Right atrium auricular region (tissue), 2 donors: Measurements from ENCODE around the gene MAT2B. TPM values are rescaled to one million over a fixed set of nuclear protein-coding genes. Genes with fewer than 3 reads are reported as not detected.

ENCODE experiments used
- DNase-seq: peaks from one replicate; pipeline ENCODE4 v3.0.0-alpha.2; 2019; ENCODE audit warnings: low spot score
- H3K27ac ChIP-seq, 2 donors: fragments of 200-600 bp; sonication (generic); 1 replicate in 1 of 2; 2 replicates in 1 of 2; pipeline ENCODE4 v1.5.1; 2016 to 2019
- H3K27me3 ChIP-seq, 2 donors: fragments of 200-600 bp; sonication (generic); one replicate each; pipeline versions ENCODE4 v1.5.1 to v1.6.0; 2017 to 2019
- H3K36me3 ChIP-seq: fragments of 200-600 bp; sonication (generic); one replicate; pipeline ENCODE4 v1.5.1; 2016
- H3K4me1 ChIP-seq, 2 donors: fragments of 200-600 bp; sonication (generic); one replicate each; pipeline versions ENCODE4 v1.5.1 to v1.6.0; 2017 to 2019
- H3K4me3 ChIP-seq, 2 donors: fragments of 200-600 bp; sonication (generic); 1 replicate in 1 of 2; 2 replicates in 1 of 2; pipeline ENCODE4 v1.5.1; 2017 to 2019; ENCODE audit warnings: mild to moderate bottlenecking in 1 of 2, moderate library complexity in 1 of 2
- H3K9me3 ChIP-seq, 2 donors: fragments of 200-600 bp; sonication (generic); one replicate each; pipeline ENCODE4 v1.5.1; 2019
- CTCF ChIP-seq, 2 donors: fragments of 200-600 bp; sonication (generic); IDR thresholded peaks; one replicate each; pipeline ENCODE4 v1.5.1; 2019; ENCODE audit warnings: antibody characterized with exemption in 2 of 2
- total RNA-seq, 2 donors: library from RNA; depleted of rRNA; stranded (reverse); fragments of >200 nt; gene quantifications; one replicate each; pipeline ENCODE4 v1.1.0, GENCODE V29; 2016

Gene MAT2B
- total RNA-seq, 2 donors from 2014 or later: 47.6 to 84.7 TPM

GRCh38 chr5:163561339-163561738 is 55.9 kb downstream of the MAT2B start:
- H3K4me1 ChIP-seq: peaks cover 0 to 13% of the 10 kb centered on the region in 2 donors
- no peak for DNase-seq

GRCh38 chr5:163562071-163562470 is 56.7 kb downstream of the MAT2B start:
- Histone ChIP-seq H3K9me3 (no peaks in the 10 kb centered on the region), H3K4me3 (no peak overlapping the region), H3K27ac (no peak overlapping the region), H3K36me3 (no peaks in the 10 kb centered on the region), H3K27me3 (no peaks in the 10 kb centered on the region), H3K4me1 (peaks cover 0 to 15% of the 10 kb centered on the region in 2 donors)
- DNase-seq: no peak
- TF ChIP-seq CTCF (IDR thresholded peaks at IDR 0.05): no peak

More at GRCh38 chr5:163561339-163561738, 55.9 kb downstream of the MAT2B start:
- no peak for TF ChIP-seq CTCF (IDR thresholded peaks at IDR 0.05)
- H3K9me3 ChIP-seq: no peaks in the 10 kb centered on the region
- no peak overlapping the region for H3K27ac ChIP-seq
- no peaks in the 10 kb centered on the region for H3K36me3 ChIP-seq
- no peak overlapping the region for H3K4me3 ChIP-seq
- H3K27me3 ChIP-seq: no peaks in the 10 kb centered on the region

GRCh38 chr5:163563112-163563511 is 57.7 kb downstream of the MAT2B start:
- DNase-seq: no peak
- H3K27ac ChIP-seq: peak overlapping the region in 1 of 2 donors; percentile 10
- H3K4me1 ChIP-seq: peaks cover 0 to 15% of the 10 kb centered on the region in 2 donors
- H3K36me3 ChIP-seq: no peaks in the 10 kb centered on the region
- H3K27me3 ChIP-seq: no peaks in the 10 kb centered on the region
- TF ChIP-seq CTCF (IDR thresholded peaks at IDR 0.05): no peak
- no peaks in the 10 kb centered on the region for H3K9me3 ChIP-seq
- H3K4me3 ChIP-seq: no peak overlapping the region

GRCh38 chr5:163563880-163564279 is 58.5 kb downstream of the MAT2B start:
- H3K27ac ChIP-seq: no peak overlapping the region
- TF ChIP-seq CTCF (IDR thresholded peaks at IDR 0.05): no peak
- DNase-seq: no peak
- no peaks in the 10 kb centered on the region for H3K27me3 ChIP-seq
- H3K36me3 ChIP-seq: no peaks in the 10 kb centered on the region
- H3K4me1 ChIP-seq: peaks cover 0 to 15% of the 10 kb centered on the region in 2 donors
- H3K9me3 ChIP-seq: no peaks in the 10 kb centered on the region
- H3K4me3 ChIP-seq: no peak overlapping the region

DNA sequence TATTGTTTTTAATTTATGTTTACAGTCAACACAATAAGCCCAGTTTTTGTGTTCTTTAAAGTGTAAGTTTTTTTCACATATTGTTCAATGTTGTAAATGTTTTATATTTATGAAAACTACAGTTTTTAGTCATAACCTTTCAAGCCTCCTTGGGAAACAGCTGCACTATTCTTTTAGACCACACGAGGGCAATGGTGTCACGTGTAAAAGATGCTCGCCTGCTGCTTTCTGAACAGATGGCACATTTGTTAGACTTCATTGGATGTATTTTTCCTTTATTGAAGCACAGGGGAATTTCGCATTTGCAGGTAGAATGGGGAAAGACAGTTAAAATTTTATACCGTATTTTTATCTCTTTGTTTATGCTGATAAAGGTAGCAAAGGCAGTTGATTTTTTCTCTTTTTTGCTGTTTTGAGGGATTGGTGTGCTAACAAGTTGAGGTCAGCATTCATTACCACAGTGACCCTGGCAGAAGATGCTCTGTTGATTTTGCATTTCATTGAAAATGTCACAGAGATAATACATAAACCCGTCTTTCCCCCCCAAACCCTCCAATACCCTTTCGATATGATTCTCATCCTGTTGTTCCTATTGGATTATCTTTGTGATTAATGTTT is 59.0 kb downstream of the MAT2B start:
- no peak overlapping the region for H3K27ac ChIP-seq
- peak; percentile 64 for DNase-seq
- no peaks in the 10 kb centered on the region for H3K9me3 ChIP-seq
- H3K36me3 ChIP-seq: no peaks in the 10 kb centered on the region
- peak; percentile 80 to 90 for TF ChIP-seq CTCF (IDR thresholded peaks at IDR 0.05)
- no peak overlapping the region for H3K4me3 ChIP-seq
- H3K27me3 ChIP-seq: no peaks in the 10 kb centered on the region
- H3K4me1 ChIP-seq: peaks cover 0 to 15% of the 10 kb centered on the region in 2 donors

DNA sequence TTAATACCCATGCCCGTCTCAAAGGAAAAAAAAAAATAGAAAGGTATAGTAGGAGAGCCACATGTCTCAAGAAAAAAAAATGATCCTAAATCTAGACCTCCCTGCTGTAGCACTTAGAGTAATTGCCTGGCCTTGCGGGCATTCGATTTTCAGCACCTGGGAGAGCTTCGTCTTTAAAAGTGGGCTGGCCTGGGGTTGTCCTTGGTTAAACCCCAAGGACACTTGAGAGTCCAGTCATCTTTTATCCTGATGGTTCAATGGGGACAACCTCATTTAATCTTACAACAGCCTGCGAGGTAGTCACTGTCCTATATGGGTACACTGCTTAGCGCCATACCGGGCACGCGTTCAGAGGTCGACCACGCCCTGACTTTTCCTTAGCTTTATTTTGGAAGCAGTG is 60.1 kb downstream of the MAT2B start:
- H3K27me3 ChIP-seq: no peaks in the 10 kb centered on the region
- no peak for DNase-seq
- peaks cover 0 to 15% of the 10 kb centered on the region in 2 donors for H3K4me1 ChIP-seq
- no peak for TF ChIP-seq CTCF (IDR thresholded peaks at IDR 0.05)
- no peaks in the 10 kb centered on the region for H3K9me3 ChIP-seq
- peak overlapping the region; percentile 11 to 47 for H3K4me3 ChIP-seq
- no peak overlapping the region for H3K27ac ChIP-seq
- no peaks in the 10 kb centered on the region for H3K36me3 ChIP-seq
